Measurements from ENCODE around the gene TDG. TPM values are rescaled to one million over a fixed set of nuclear protein-coding genes. Genes with fewer than 3 reads are reported as not detected.
"Not testable (repeated sequence)": the region's sequence is repeated elsewhere in the genome, so short reads cannot be mapped to it uniquely, and the experiment has no call there.

Gene TDG
- total RNA-seq, 1 donor from 2014 or later: 30.5 TPM

- no peak for DNase-seq
Observed at GRCh38 chr12:104023710-104024109, 58.0 kb downstream of the TDG start.

GRCh38 chr12:104024348-104024747 is 58.7 kb downstream of the TDG start:
- no peak for DNase-seq

GRCh38 chr12:104025771-104026170 is 60.1 kb downstream of the TDG start:
- no peak for DNase-seq

- DNase-seq: no peak
Observed at GRCh38 chr12:104026841-104027599, 61.3 kb downstream of the TDG start.

- DNase-seq: not testable (repeated sequence)
Observed at GRCh38 chr12:104030596-104030995, 64.9 kb downstream of the TDG start.

- not testable (repeated sequence) for DNase-seq
Observed at GRCh38 chr12:104036143-104036542, 70.5 kb downstream of the TDG start.

Other genes with a start within 250 kb of the TDG start
- 7.0 TPM in 2 replicates for gene NT5DC3, start 124.6 kb upstream of the TDG start, total RNA-seq
- 932 and 1,739 TPM in 2 replicates for gene HSP90B1, start 35.5 kb upstream of the TDG start, total RNA-seq
- 3.4 and 4.1 TPM in 2 replicates for gene GLT8D2, start 84.3 kb downstream of the TDG start, total RNA-seq
- gene HCFC2, start 98.7 kb downstream of the TDG start, total RNA-seq: 26.9 and 28.6 TPM in 2 replicates
- gene NFYB, start 172.3 kb downstream of the TDG start, total RNA-seq: 17.4 and 23.6 TPM in 2 replicates
- gene TXNRD1, start 249.9 kb downstream of the TDG start, total RNA-seq: 398 and 703 TPM in 2 replicates